ENCODE measurements around the gene C8G.
A peak's percentile ranks its signal among the peaks of the same experiment; 100 is the strongest.

C8G gene

GRCh38 chr9:136943291-136944211 is 1.5 kb upstream of the C8G start:
- Histone ChIP-seq H3K27me3 (replicated peaks; ENCODE audit: control insufficient read depth, insufficient read depth, low read length) (no peaks in the 10 kb centered on the region), H3K4me3 (replicated peaks; ENCODE audit: low read depth, low read length) (peak overlapping the region; percentile 94), H3K36me3 (ENCODE audit: control insufficient read depth, insufficient read depth, low read length) (peaks cover 33% of the 10 kb centered on the region)
- no peak for TF ChIP-seq CTCF (IDR thresholded peaks at IDR 0.05; ENCODE audit: insufficient read depth, low read length, poor library complexity, severe bottlenecking)
- DNase-seq (ENCODE audit: extremely low read depth, insufficient read length): peak; percentile 64

GRCh38 chr9:136944212-136944518 is 878 bp upstream of the C8G start:
- no peak for DNase-seq (ENCODE audit: extremely low read depth, insufficient read length)
- TF ChIP-seq CTCF (IDR thresholded peaks at IDR 0.05; ENCODE audit: insufficient read depth, low read length, poor library complexity, severe bottlenecking): no peak
- Histone ChIP-seq H3K27me3 (replicated peaks; ENCODE audit: control insufficient read depth, insufficient read depth, low read length) (no peaks in the 10 kb centered on the region), H3K36me3 (ENCODE audit: control insufficient read depth, insufficient read depth, low read length) (peaks cover 33% of the 10 kb centered on the region), H3K4me3 (replicated peaks; ENCODE audit: low read depth, low read length) (peak overlapping the region; percentile 94)

- no peak overlapping the region for H3K4me3 ChIP-seq (replicated peaks; ENCODE audit: low read depth, low read length)
- no peaks in the 10 kb centered on the region for H3K27me3 ChIP-seq (replicated peaks; ENCODE audit: control insufficient read depth, insufficient read depth, low read length)
- peaks cover 22% of the 10 kb centered on the region for H3K36me3 ChIP-seq (ENCODE audit: control insufficient read depth, insufficient read depth, low read length)
- TF ChIP-seq CTCF (IDR thresholded peaks at IDR 0.05; ENCODE audit: insufficient read depth, low read length, poor library complexity, severe bottlenecking): no peak
- no peak for DNase-seq (ENCODE audit: extremely low read depth, insufficient read length)
Measured at GRCh38 chr9:136945333-136946227, 537 bp downstream of the C8G start.

DNA sequence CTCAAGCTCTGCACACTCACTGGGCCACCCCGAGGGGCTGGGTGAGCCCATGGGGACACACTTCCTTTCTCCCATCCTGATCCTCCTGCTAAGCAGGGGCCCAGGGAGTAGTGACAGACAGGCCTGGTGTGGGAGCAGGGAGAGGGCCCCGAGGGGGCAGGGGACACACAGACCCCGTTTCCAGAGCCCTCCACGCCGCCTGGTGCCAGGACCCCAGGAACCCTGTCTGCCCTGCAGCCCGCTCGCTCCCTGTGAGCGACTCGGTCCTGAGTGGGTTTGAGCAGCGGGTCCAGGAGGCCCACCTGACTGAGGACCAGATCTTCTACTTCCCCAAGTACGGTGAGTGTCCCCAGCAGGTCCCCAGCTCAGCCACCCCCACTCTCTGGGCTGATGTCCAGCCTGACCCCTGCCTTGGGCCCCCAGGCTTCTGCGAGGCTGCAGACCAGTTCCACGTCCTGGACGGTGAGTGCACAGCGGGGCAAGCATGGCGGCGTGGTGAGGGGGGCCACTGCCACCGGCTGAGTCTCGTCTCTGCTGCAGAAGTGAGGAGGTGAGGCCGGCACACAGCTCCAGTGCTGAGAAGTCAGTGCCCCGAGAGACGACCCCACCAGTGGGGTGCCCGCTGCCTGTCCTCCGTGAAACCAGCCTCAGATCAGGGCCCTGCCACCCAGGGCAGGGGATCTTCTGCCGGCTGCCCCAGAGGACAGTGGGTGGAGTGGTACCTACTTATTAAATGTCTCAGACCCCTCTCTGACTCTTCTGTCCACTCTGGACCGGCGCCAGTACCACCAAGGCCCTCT is 1.4 kb downstream of the C8G start:
- H3K36me3 ChIP-seq (ENCODE audit: control insufficient read depth, insufficient read depth, low read length): peaks cover 14% of the 10 kb centered on the region
- H3K27me3 ChIP-seq (replicated peaks; ENCODE audit: control insufficient read depth, insufficient read depth, low read length): no peaks in the 10 kb centered on the region
- no peak overlapping the region for H3K4me3 ChIP-seq (replicated peaks; ENCODE audit: low read depth, low read length)
- no peak for DNase-seq (ENCODE audit: extremely low read depth, insufficient read length)
- no peak for TF ChIP-seq CTCF (IDR thresholded peaks at IDR 0.05; ENCODE audit: insufficient read depth, low read length, poor library complexity, severe bottlenecking)

GRCh38 chr9:136947028-136947891 is 2.2 kb downstream of the C8G start:
- Histone ChIP-seq H3K36me3 (ENCODE audit: control insufficient read depth, insufficient read depth, low read length) (peaks cover 6% of the 10 kb centered on the region), H3K27me3 (replicated peaks; ENCODE audit: control insufficient read depth, insufficient read depth, low read length) (no peaks in the 10 kb centered on the region), H3K4me3 (replicated peaks; ENCODE audit: low read depth, low read length) (no peak overlapping the region)
- no peak for TF ChIP-seq CTCF (IDR thresholded peaks at IDR 0.05; ENCODE audit: insufficient read depth, low read length, poor library complexity, severe bottlenecking)
- DNase-seq (ENCODE audit: extremely low read depth, insufficient read length): no peak
